ENCODE data around the gene IPO11. TPM values are rescaled to one million over a fixed set of nuclear protein-coding genes. Genes with fewer than 3 reads are reported as not detected.

IPO11 gene
- total RNA-seq, 2 experiments from 2014 or later = 55.4 to 59.2 TPM

GRCh38 chr5:62533597-62533996 lies 121.0 kb downstream of the IPO11 start:
- CTCF ChIA-PET = interaction anchor here (1.6 kb wide), 1 partner anchor 245 kb away, joined by 4 read pairs; no protein-coding TSS in a partner anchor

GRCh38 chr5:62534461-62535236 lies 122.1 kb downstream of the IPO11 start:
- H3K36me3 Mint-ChIP-seq = peaks cover 29% of the 10 kb centered on the region
- ChIA-PET CTCF (interaction anchor here (1.6 kb wide), 1 partner anchor 244 kb away, joined by 4 read pairs; no protein-coding TSS in a partner anchor), POLR2A (no interaction called here)
- no peak overlapping the region for H3K27ac Mint-ChIP-seq
- H3K4me1 Mint-ChIP-seq (ENCODE audit: low read depth) = peaks cover 13% of the 10 kb centered on the region
- DNase-seq = no peak
- no peak overlapping the region for H3K4me3 Mint-ChIP-seq
- H3K9me3 Mint-ChIP-seq = peaks cover 7% of the 10 kb centered on the region
- no peaks in the 10 kb centered on the region for H3K27me3 Mint-ChIP-seq
- intact Hi-C loops (cut with micrococcal nuclease) = no loop called here

More at GRCh38 chr5:62533597-62533996, 121.0 kb downstream of the IPO11 start:
- intact Hi-C loops (cut with micrococcal nuclease) = no loop called here
- no peak overlapping the region for H3K27ac Mint-ChIP-seq
- peaks cover 7% of the 10 kb centered on the region for H3K4me1 Mint-ChIP-seq (ENCODE audit: low read depth)
- peaks cover 4% of the 10 kb centered on the region for H3K9me3 Mint-ChIP-seq
- H3K4me3 Mint-ChIP-seq = no peak overlapping the region
- no peaks in the 10 kb centered on the region for H3K27me3 Mint-ChIP-seq
- no peak for DNase-seq
- POLR2A ChIA-PET = no interaction called here
- peaks cover 21% of the 10 kb centered on the region for H3K36me3 Mint-ChIP-seq

- intact Hi-C loops (cut with micrococcal nuclease) = no loop called here
- CTCF ChIA-PET = no interaction called here
- Mint-ChIP-seq H3K27me3 (no peaks in the 10 kb centered on the region), H3K4me3 (no peak overlapping the region), H3K9me3 (peaks cover 7% of the 10 kb centered on the region), H3K27ac (no peak overlapping the region), H3K4me1 (ENCODE audit: low read depth) (peaks cover 17% of the 10 kb centered on the region), H3K36me3 (peaks cover 33% of the 10 kb centered on the region)
- POLR2A ChIA-PET = no interaction called here
- no peak for DNase-seq
These were observed 123.7 kb downstream of the IPO11 start for GRCh38 chr5:62536232-62536631.

- ChIA-PET POLR2A (no interaction called here), CTCF (no interaction called here)
- Mint-ChIP-seq H3K9me3 (peaks cover 7% of the 10 kb centered on the region), H3K4me1 (ENCODE audit: low read depth) (peaks cover 17% of the 10 kb centered on the region), H3K36me3 (peaks cover 29% of the 10 kb centered on the region), H3K27ac (no peak overlapping the region), H3K4me3 (no peak overlapping the region), H3K27me3 (no peaks in the 10 kb centered on the region)
- DNase-seq = no peak
- intact Hi-C loops (cut with micrococcal nuclease) = no loop called here
These were observed 124.2 kb downstream of the IPO11 start for GRCh38 chr5:62536783-62537182.

GRCh38 chr5:62538017-62538942 lies 125.7 kb downstream of the IPO11 start:
- peaks cover 7% of the 10 kb centered on the region for H3K9me3 Mint-ChIP-seq
- intact Hi-C loops (cut with micrococcal nuclease) = loop anchor here (1.0 to 2.0 kb wide), 2 partner anchors 31 to 39 kb away; no protein-coding TSS in a partner anchor
- peaks cover 17% of the 10 kb centered on the region for H3K4me1 Mint-ChIP-seq (ENCODE audit: low read depth)

GRCh38 chr5:62542720-62543119 lies 130.2 kb downstream of the IPO11 start:
- H3K4me1 Mint-ChIP-seq (ENCODE audit: low read depth) = peaks cover 17% of the 10 kb centered on the region
- intact Hi-C loops (cut with micrococcal nuclease) = no loop called here
- no peak for DNase-seq
- H3K4me3 Mint-ChIP-seq = no peak overlapping the region
- CTCF ChIA-PET = interaction anchor here (1.5 kb wide), 1 partner anchor 83 kb away, joined by 3 read pairs; no protein-coding TSS in a partner anchor
- no peak overlapping the region for H3K27ac Mint-ChIP-seq
- no peaks in the 10 kb centered on the region for H3K27me3 Mint-ChIP-seq
- POLR2A ChIA-PET = no interaction called here
- peaks cover 43% of the 10 kb centered on the region for H3K36me3 Mint-ChIP-seq
- H3K9me3 Mint-ChIP-seq = peaks cover 10% of the 10 kb centered on the region

More at GRCh38 chr5:62538017-62538942, 125.7 kb downstream of the IPO11 start:
- ChIA-PET POLR2A (interaction anchor here (0.6 kb wide), 1 partner anchor 194 kb away, joined by 3 read pairs; no protein-coding TSS in a partner anchor), CTCF (interaction anchor here (0.6 to 1.0 kb wide), 3 partner anchors 20 to 257 kb away, joined by 3 read pairs; no protein-coding TSS in a partner anchor)
- no peaks in the 10 kb centered on the region for H3K27me3 Mint-ChIP-seq
- no peak overlapping the region for H3K4me3 Mint-ChIP-seq
- peak; percentile 27 for DNase-seq
- peaks cover 29% of the 10 kb centered on the region for H3K36me3 Mint-ChIP-seq
- H3K27ac Mint-ChIP-seq = peak overlapping the region; percentile 80

GRCh38 chr5:62547945-62548630 lies 135.5 kb downstream of the IPO11 start:
- ChIA-PET CTCF (no interaction called here), POLR2A (no interaction called here)

GRCh38 chr5:62550103-62550502 lies 137.5 kb downstream of the IPO11 start:
- POLR2A ChIA-PET = no interaction called here
- no peak for DNase-seq
- CTCF ChIA-PET = no interaction called here
- H3K9me3 Mint-ChIP-seq = no peaks in the 10 kb centered on the region
- no peaks in the 10 kb centered on the region for H3K4me1 Mint-ChIP-seq (ENCODE audit: low read depth)
- H3K4me3 Mint-ChIP-seq = no peak overlapping the region
- peaks cover 21% of the 10 kb centered on the region for H3K36me3 Mint-ChIP-seq
- H3K27ac Mint-ChIP-seq = no peak overlapping the region
- no peaks in the 10 kb centered on the region for H3K27me3 Mint-ChIP-seq
- intact Hi-C loops (cut with micrococcal nuclease) = no loop called here

More at GRCh38 chr5:62547945-62548630, 135.5 kb downstream of the IPO11 start:
- Mint-ChIP-seq H3K27ac (no peak overlapping the region), H3K4me3 (no peak overlapping the region), H3K9me3 (peaks cover 3% of the 10 kb centered on the region), H3K4me1 (ENCODE audit: low read depth) (no peaks in the 10 kb centered on the region), H3K27me3 (no peaks in the 10 kb centered on the region), H3K36me3 (peaks cover 29% of the 10 kb centered on the region)
- no peak for DNase-seq
- intact Hi-C loops (cut with micrococcal nuclease) = no loop called here

GRCh38 chr5:62555930-62556329 lies 143.4 kb downstream of the IPO11 start:
- H3K27ac Mint-ChIP-seq = no peak overlapping the region
- peaks cover 23% of the 10 kb centered on the region for H3K36me3 Mint-ChIP-seq
- no peak overlapping the region for H3K4me3 Mint-ChIP-seq
- no peak for DNase-seq
- intact Hi-C loops (cut with micrococcal nuclease) = no loop called here
- H3K4me1 Mint-ChIP-seq (ENCODE audit: low read depth) = no peaks in the 10 kb centered on the region
- POLR2A ChIA-PET = interaction anchor here (0.7 kb wide), 1 partner anchor 347 kb away, joined by 3 read pairs; no protein-coding TSS in a partner anchor
- no peaks in the 10 kb centered on the region for H3K9me3 Mint-ChIP-seq
- CTCF ChIA-PET = no interaction called here
- H3K27me3 Mint-ChIP-seq = no peaks in the 10 kb centered on the region

GRCh38 chr5:62558941-62559340 lies 146.4 kb downstream of the IPO11 start:
- CTCF ChIA-PET = no interaction called here
- H3K27ac Mint-ChIP-seq = no peak overlapping the region
- no peaks in the 10 kb centered on the region for H3K9me3 Mint-ChIP-seq
- DNase-seq = no peak
- no peaks in the 10 kb centered on the region for H3K27me3 Mint-ChIP-seq
- no peaks in the 10 kb centered on the region for H3K4me1 Mint-ChIP-seq (ENCODE audit: low read depth)
- H3K36me3 Mint-ChIP-seq = peaks cover 24% of the 10 kb centered on the region
- intact Hi-C loops (cut with micrococcal nuclease) = no loop called here
- H3K4me3 Mint-ChIP-seq = no peak overlapping the region
- POLR2A ChIA-PET = no interaction called here

- intact Hi-C loops (cut with micrococcal nuclease) = no loop called here
- H3K9me3 Mint-ChIP-seq = peaks cover 10% of the 10 kb centered on the region
- H3K27ac Mint-ChIP-seq = no peak overlapping the region
- no peaks in the 10 kb centered on the region for H3K27me3 Mint-ChIP-seq
- peaks cover 31% of the 10 kb centered on the region for H3K36me3 Mint-ChIP-seq
- no peak for DNase-seq
- POLR2A ChIA-PET = no interaction called here
- CTCF ChIA-PET = no interaction called here
- no peak overlapping the region for H3K4me3 Mint-ChIP-seq
- H3K4me1 Mint-ChIP-seq (ENCODE audit: low read depth) = no peaks in the 10 kb centered on the region
These were observed 148.2 kb downstream of the IPO11 start for GRCh38 chr5:62560786-62561185.

GRCh38 chr5:62561896-62562295 lies 149.3 kb downstream of the IPO11 start:
- no peaks in the 10 kb centered on the region for H3K27me3 Mint-ChIP-seq
- no peaks in the 10 kb centered on the region for H3K4me1 Mint-ChIP-seq (ENCODE audit: low read depth)
- no peak overlapping the region for H3K27ac Mint-ChIP-seq
- H3K4me3 Mint-ChIP-seq = no peak overlapping the region
- peaks cover 15% of the 10 kb centered on the region for H3K9me3 Mint-ChIP-seq
- DNase-seq = no peak
- intact Hi-C loops (cut with micrococcal nuclease) = no loop called here
- POLR2A ChIA-PET = no interaction called here
- H3K36me3 Mint-ChIP-seq = peaks cover 37% of the 10 kb centered on the region
- CTCF ChIA-PET = interaction anchor here (0.7 kb wide), 1 partner anchor 118 kb away, joined by 3 read pairs; no protein-coding TSS in a partner anchor

All from activated CD4-positive, alpha-beta memory T cell treated with anti-CD3 and anti-CD28 coated beads for 36 hours (primary cell).